Measurements from ENCODE around the gene CHMP2A. TPM values are rescaled to one million over a fixed set of nuclear protein-coding genes. Genes with fewer than 3 reads are reported as not detected.

The CHMP2A gene
- total RNA-seq, 2 donors from 2014 or later, result 22.7 to 66.4 TPM

GRCh38 chr19:58538257-58539168, 16.4 kb downstream of the CHMP2A start:
- intact Hi-C loops (cut with DNase I), result no loop called here

GRCh38 chr19:58536852-58537798, 17.8 kb downstream of the CHMP2A start:
- H3K4me1 ChIP-seq, result peaks cover 8% of the 10 kb centered on the region
- intact Hi-C loops (cut with DNase I), result no loop called here
- no peaks in the 10 kb centered on the region for H3K36me3 ChIP-seq (replicated peaks in 1 of 2; ENCODE audit: insufficient read depth in 1 of 2, low read depth in 2 of 2)
- WGBS, 2 donors, result 78 to 91% methylated on average over 7 to 8 of the region's 8 CpGs
- DNase-seq (no peak), ATAC-seq (no peak)
- H3K4me3 ChIP-seq, result no peak overlapping the region
- H3K27ac ChIP-seq, result no peak overlapping the region
- TF ChIP-seq POLR2A (IDR thresholded peaks at IDR 0.05), result no peak
- no peak for TF ChIP-seq CTCF (IDR thresholded peaks at IDR 0.05)
- H3K9me3 ChIP-seq, result no peaks in the 10 kb centered on the region
- H3K27me3 ChIP-seq, result no peaks in the 10 kb centered on the region

More at GRCh38 chr19:58538257-58539168, 16.4 kb downstream of the CHMP2A start:
- Histone ChIP-seq H3K27ac (no peak overlapping the region), H3K4me3 (no peak overlapping the region), H3K27me3 (no peaks in the 10 kb centered on the region), H3K4me1 (peaks cover 13% of the 10 kb centered on the region), H3K36me3 (replicated peaks in 1 of 2; ENCODE audit: insufficient read depth in 1 of 2, low read depth in 2 of 2) (no peaks in the 10 kb centered on the region), H3K9me3 (no peaks in the 10 kb centered on the region)
- ATAC-seq (peak; percentile 33), DNase-seq (peak in 2 of 4 donors; percentile 16 to 24)
- whole genome bisulfite sequencing, 2 donors, result 6 to 19% methylated on average over 26 to 55 of the region's 55 CpGs
- TF ChIP-seq CTCF (IDR thresholded peaks at IDR 0.05) (no peak), POLR2A (IDR thresholded peaks at IDR 0.05) (no peak)

- H3K9me3 ChIP-seq, result no peaks in the 10 kb centered on the region
- no peak overlapping the region for H3K27ac ChIP-seq
- ATAC-seq, result no peak
- H3K4me1 ChIP-seq, result peaks cover 8% of the 10 kb centered on the region
- no peak for DNase-seq
- intact Hi-C loops (cut with DNase I), result no loop called here
- H3K4me3 ChIP-seq, result no peak overlapping the region
- no peaks in the 10 kb centered on the region for H3K27me3 ChIP-seq
- TF ChIP-seq CTCF (IDR thresholded peaks at IDR 0.05) (no peak), POLR2A (IDR thresholded peaks at IDR 0.05) (no peak)
- WGBS, 2 donors, result 86 to 87% methylated on average over 3 of the region's 3 CpGs
- H3K36me3 ChIP-seq (replicated peaks in 1 of 2; ENCODE audit: insufficient read depth in 1 of 2, low read depth in 2 of 2), result no peaks in the 10 kb centered on the region
These were observed 19.0 kb downstream of the CHMP2A start for GRCh38 chr19:58535857-58536256.

GRCh38 chr19:58531034-58531840, 23.7 kb downstream of the CHMP2A start:
- DNase-seq (no peak), ATAC-seq (no peak)
- no peaks in the 10 kb centered on the region for H3K36me3 ChIP-seq (replicated peaks in 1 of 2; ENCODE audit: insufficient read depth in 1 of 2, low read depth in 2 of 2)
- WGBS, 2 donors, result 54 to 61% methylated on average over 10 of the region's 10 CpGs
- no peaks in the 10 kb centered on the region for H3K9me3 ChIP-seq
- intact Hi-C loops (cut with DNase I), result no loop called here
- H3K27ac ChIP-seq, result no peak overlapping the region
- TF ChIP-seq POLR2A (IDR thresholded peaks at IDR 0.05) (no peak), CTCF (IDR thresholded peaks at IDR 0.05) (no peak)
- H3K4me3 ChIP-seq, result no peak overlapping the region
- no peaks in the 10 kb centered on the region for H3K4me1 ChIP-seq
- H3K27me3 ChIP-seq, result no peaks in the 10 kb centered on the region
